Esophagus squamous epithelium (tissue), 5 donors: ENCODE results near the gene PIM2. TPM values are rescaled to one million over a fixed set of nuclear protein-coding genes. Genes with fewer than 3 reads are reported as not detected.
A peak's percentile ranks its signal among the peaks of the same experiment; 100 is the strongest.

Experiments
- DNase-seq: peaks from one replicate; lab custom pipeline; 2025; lab: John Stamatoyannopoulos, UW
- H3K27ac ChIP-seq, 4 donors: fragments of 200-600 bp; sonication (generic); one replicate each; pipeline ENCODE4 v1.5.1; 2016 to 2019; ENCODE audit warnings: mild to moderate bottlenecking in 1 of 4
- H3K27me3 ChIP-seq, 4 donors: fragments of 200-600 bp; sonication (generic); 1 replicate in 3 of 4; 2 replicates in 1 of 4; pipeline versions ENCODE4 v1.5.1 to v1.6.0; 2017 to 2021; ENCODE audit warnings: antibody characterized with exemption in 1 of 4
- H3K36me3 ChIP-seq, 3 donors: fragments of 200-600 bp; sonication (generic); one replicate each; pipeline ENCODE4 v1.5.1; 2016 to 2019
- H3K4me1 ChIP-seq, 3 donors: fragments of 200-600 bp; sonication (generic); one replicate each; pipeline ENCODE4 v1.5.1; 2017 to 2019
- H3K4me3 ChIP-seq, 4 donors: fragments of 200-600 bp; sonication (generic); 1 replicate in 3 of 4; 2 replicates in 1 of 4; pipeline ENCODE4 v1.5.1; 2016 to 2019; ENCODE audit warnings: mild to moderate bottlenecking in 2 of 4, moderate library complexity in 1 of 4
- H3K9me3 ChIP-seq, 3 donors: fragments of 200-600 bp; sonication (generic); one replicate each; pipeline ENCODE4 v1.5.1; 2016 to 2019
- CTCF ChIP-seq, 6 experiments: fragments of 450-650 bp in 4 of 6; fragments of 200-600 bp in 2 of 6; sonication (generic) in 2 of 6; IDR thresholded peaks; one replicate each; pipeline ENCODE4 v1.5.1; 2016 to 2019; ENCODE audit warnings: antibody characterized with exemption in 6 of 6, mild to moderate bottlenecking in 4 of 6, moderate library complexity in 4 of 6
- POLR2A ChIP-seq, 4 donors: fragments of 450-650 bp; IDR thresholded peaks; one replicate each; pipeline ENCODE4 v1.6.1; 2017; ENCODE audit warnings: antibody characterized with exemption in 4 of 4, mild to moderate bottlenecking in 4 of 4, moderate library complexity in 3 of 4
- WGBS, 2 donors: methylation state at CpG; one replicate each; pipeline ENCODE4 v1.1.5; 2018; 5-methylcytosine and 5-hydroxymethylcytosine counted together
- intact Hi-C: fragments of 100-400 bp; cut with DNase I; formaldehyde crosslinking; loops from one replicate; pipeline ENCODE4 v1.15.0; 2022
- total RNA-seq, 4 donors: library from RNA; depleted of rRNA; stranded (reverse); fragments of >200 nt; gene quantifications; one replicate each; pipeline ENCODE4 v1.1.0, GENCODE V29; 2016
- donor health status: DM: yes; HTN: yes; CAD: no.

The PIM2 gene
- total RNA-seq, 4 donors from 2014 or later, result 3.3 to 9.7 (median 7.6) TPM

GRCh38 chrX:48927123-48927522, 8.3 kb upstream of the PIM2 start:
- no peaks in the 10 kb centered on the region for H3K4me1 ChIP-seq
- H3K9me3 ChIP-seq, result no peaks in the 10 kb centered on the region
- WGBS, 2 donors, result 76 to 77% methylated on average over 3 of the region's 5 CpGs
- H3K36me3 ChIP-seq, result peaks cover 4 to 98% (median 5%) of the 10 kb centered on the region in 3 donors
- no peak for TF ChIP-seq CTCF (IDR thresholded peaks at IDR 0.05)
- TF ChIP-seq POLR2A (IDR thresholded peaks at IDR 0.05), result no peak
- no peak overlapping the region for H3K27ac ChIP-seq
- intact Hi-C loops, result no loop called here
- H3K27me3 ChIP-seq, result no peaks in the 10 kb centered on the region
- no peak for DNase-seq
- H3K4me3 ChIP-seq, result no peak overlapping the region

- Histone ChIP-seq H3K27me3 (no peaks in the 10 kb centered on the region), H3K9me3 (no peaks in the 10 kb centered on the region), H3K4me1 (peaks cover 0 to 13% (median 0%) of the 10 kb centered on the region in 3 donors), H3K36me3 (peaks cover 0 to 81% (median 2%) of the 10 kb centered on the region in 3 donors), H3K4me3 (no peak overlapping the region), H3K27ac (no peak overlapping the region)
- no peak for DNase-seq
- intact Hi-C loops, result no loop called here
- 86 to 88% methylated on average over 4 to 5 of the region's 5 CpGs for WGBS, 2 donors
- no peak for TF ChIP-seq POLR2A (IDR thresholded peaks at IDR 0.05)
- TF ChIP-seq CTCF (IDR thresholded peaks at IDR 0.05), result no peak
These were observed 5.4 kb upstream of the PIM2 start for GRCh38 chrX:48924270-48924669.

GRCh38 chrX:48923771-48924170, 4.9 kb upstream of the PIM2 start:
- WGBS, 2 donors, result 80% methylated on average over 2 of the region's 13 CpGs; no CpG with 5 or more reads in 1 of the 2 donors
- Histone ChIP-seq H3K4me3 (no peak overlapping the region), H3K36me3 (peaks cover 0 to 77% (median 0%) of the 10 kb centered on the region in 3 donors), H3K4me1 (peaks cover 0 to 15% (median 0%) of the 10 kb centered on the region in 3 donors), H3K9me3 (no peaks in the 10 kb centered on the region), H3K27me3 (no peaks in the 10 kb centered on the region), H3K27ac (peak overlapping the region in 1 of 4 donors; percentile 9)
- intact Hi-C loops, result no loop called here
- no peak for DNase-seq
- no peak for TF ChIP-seq CTCF (IDR thresholded peaks at IDR 0.05)
- no peak for TF ChIP-seq POLR2A (IDR thresholded peaks at IDR 0.05)

- 78 to 89% methylated on average over 3 to 4 of the region's 4 CpGs for WGBS, 2 donors
- peak overlapping the region in 2 of 4 donors; percentile 49 to 90 for H3K27ac ChIP-seq
- no peak for DNase-seq
- H3K36me3 ChIP-seq, result peaks cover 0 to 48% (median 0%) of the 10 kb centered on the region in 3 donors
- H3K4me3 ChIP-seq, result no peak overlapping the region
- intact Hi-C loops, result no loop called here
- TF ChIP-seq POLR2A (IDR thresholded peaks at IDR 0.05) (no peak), CTCF (IDR thresholded peaks at IDR 0.05) (no peak)
- H3K27me3 ChIP-seq, result no peaks in the 10 kb centered on the region
- no peaks in the 10 kb centered on the region for H3K9me3 ChIP-seq
- peaks cover 0 to 37% (median 0%) of the 10 kb centered on the region in 3 donors for H3K4me1 ChIP-seq
These were observed 1.9 kb upstream of the PIM2 start for GRCh38 chrX:48920718-48921104.

GRCh38 chrX:48919947-48920717, 1.3 kb upstream of the PIM2 start:
- peaks cover 0 to 37% (median 0%) of the 10 kb centered on the region in 3 donors for H3K4me1 ChIP-seq
- H3K36me3 ChIP-seq, result peaks cover 0 to 48% (median 0%) of the 10 kb centered on the region in 3 donors
- 20 to 37% methylated on average over 3 to 8 of the region's 8 CpGs for WGBS, 2 donors
- H3K27ac ChIP-seq, result peak overlapping the region; percentile 79 to 90 (median 90)
- H3K9me3 ChIP-seq, result no peaks in the 10 kb centered on the region
- peak overlapping the region in 2 of 4 donors; percentile 64 to 71 for H3K4me3 ChIP-seq
- intact Hi-C loops, result no loop called here
- no peaks in the 10 kb centered on the region for H3K27me3 ChIP-seq
- DNase-seq, result no peak
- TF ChIP-seq CTCF (IDR thresholded peaks at IDR 0.05) (no peak), POLR2A (IDR thresholded peaks at IDR 0.05) (no peak)
